Activated CD8-positive, alpha-beta memory T cell treated with anti-CD3 and anti-CD28 coated beads for 4 hours (primary cell): ENCODE results near the gene NFE2L2.
"Not testable (repeated sequence)": the region's sequence is repeated elsewhere in the genome, so short reads cannot be mapped to it uniquely, and the experiment has no call there.

Experiments used
- DNase-seq, 2 donors: peaks; one replicate each; pipeline ENCODE4 v3.0.0-alpha.2; 2020; ENCODE audit warnings: low read depth in 2 of 2

The NFE2L2 gene

GRCh38 chr2:177281400-177282180 lies 17.1 kb upstream of the NFE2L2 start:
- DNase-seq: no peak

GRCh38 chr2:177279847-177280246 lies 15.3 kb upstream of the NFE2L2 start:
- no peak for DNase-seq

- DNase-seq: no peak
These were observed 11.2 kb upstream of the NFE2L2 start for GRCh38 chr2:177275743-177276055.

GRCh38 chr2:177275040-177275742 lies 10.7 kb upstream of the NFE2L2 start:
- no peak for DNase-seq

GRCh38 chr2:177273408-177273807 lies 8.9 kb upstream of the NFE2L2 start:
- no peak for DNase-seq

GRCh38 chr2:177272765-177273164 lies 8.2 kb upstream of the NFE2L2 start:
- DNase-seq: no peak

GRCh38 chr2:177271981-177272666 lies 7.6 kb upstream of the NFE2L2 start:
- no peak for DNase-seq

GRCh38 chr2:177270531-177270930 lies 6.0 kb upstream of the NFE2L2 start:
- DNase-seq: no peak

GRCh38 chr2:177268901-177269300 lies 4.4 kb upstream of the NFE2L2 start:
- no peak for DNase-seq

- no peak for DNase-seq
These were observed 3.8 kb upstream of the NFE2L2 start for GRCh38 chr2:177268187-177268871.

GRCh38 chr2:177266955-177267354 lies 2.4 kb upstream of the NFE2L2 start:
- DNase-seq: not testable (repeated sequence)

- no peak for DNase-seq
These were observed 1.6 kb upstream of the NFE2L2 start for GRCh38 chr2:177265824-177266817.

- DNase-seq: peak in 1 of 2 donors; percentile 14
These were observed 276 bp downstream of the NFE2L2 start for GRCh38 chr2:177264209-177264692.

- peak; percentile 84 to 87 for DNase-seq
These were observed 897 bp downstream of the NFE2L2 start for GRCh38 chr2:177263451-177264208.

- no peak for DNase-seq
These were observed 1.5 kb downstream of the NFE2L2 start for GRCh38 chr2:177262958-177263450.

GRCh38 chr2:177262092-177262491 lies 2.4 kb downstream of the NFE2L2 start:
- DNase-seq: no peak

- DNase-seq: no peak
These were observed 3.1 kb downstream of the NFE2L2 start for GRCh38 chr2:177261116-177262060.

- no peak for DNase-seq
These were observed 4.1 kb downstream of the NFE2L2 start for GRCh38 chr2:177260379-177260778.

GRCh38 chr2:177258059-177258458 lies 6.5 kb downstream of the NFE2L2 start:
- DNase-seq: no peak
